HUES64 (cell line): ENCODE results near the gene OR2J3.
"Not testable (repeated sequence)": the region's sequence is repeated elsewhere in the genome, so short reads cannot be mapped to it uniquely, and the experiment has no call there.

Source experiments
- H3K27ac ChIP-seq: 2 replicates; pipeline ENCODE4 v1.7.0; 2013; ENCODE audit warnings: low read depth, low read length, inconsistent platforms
- H3K27me3 ChIP-seq: 2 replicates; pipeline ENCODE4 v1.6.1; 2013; ENCODE audit warnings: mild to moderate bottlenecking, low read length; ENCODE audit not compliant: insufficient read depth
- H3K36me3 ChIP-seq: 2 replicates; pipeline ENCODE4 v1.6.1; 2013; ENCODE audit warnings: mild to moderate bottlenecking, low read length; ENCODE audit not compliant: insufficient read depth
- H3K4me1 ChIP-seq: 2 replicates; pipeline ENCODE4 v1.6.1; 2013; ENCODE audit warnings: mild to moderate bottlenecking, low read length, moderate library complexity; ENCODE audit not compliant: insufficient read depth
- H3K4me3 ChIP-seq: 2 replicates; pipeline ENCODE4 v1.5.1; 2013; ENCODE audit warnings: mild to moderate bottlenecking, low read length, moderate library complexity
- H3K9ac ChIP-seq: 2 replicates; pipeline ENCODE4 v1.6.1; 2013; ENCODE audit warnings: mild to moderate bottlenecking, low read depth, low read length
- H3K9me3 ChIP-seq: 2 replicates; pipeline ENCODE4 v1.6.1; 2013; ENCODE audit warnings: low read depth, low read length; ENCODE audit not compliant: insufficient read depth
- WGBS: fragments of 150-250, 120-280 bp; methylation state at CpG from one replicate; pipeline ENCODE4 v1.1.7; 2013; ENCODE audit warnings: missing lambda C conversion rate; 5-methylcytosine and 5-hydroxymethylcytosine counted together

Gene OR2J3

GRCh38 chr6:29129326-29130012, 21.6 kb downstream of the OR2J3 start:
- Histone ChIP-seq H3K4me1 (no peaks in the 10 kb centered on the region), H3K9ac (no peak overlapping the region), H3K9me3 (no peaks in the 10 kb centered on the region), H3K27me3 (no peaks in the 10 kb centered on the region), H3K36me3 (no peaks in the 10 kb centered on the region), H3K27ac (no peak overlapping the region), H3K4me3 (no peak overlapping the region)
- 85% methylated on average over 15 of the region's 15 CpGs for WGBS

GRCh38 chr6:29130644-29131043, 22.8 kb downstream of the OR2J3 start:
- no peak overlapping the region for H3K4me3 ChIP-seq
- no peak overlapping the region for H3K9ac ChIP-seq
- H3K36me3 ChIP-seq: no peaks in the 10 kb centered on the region
- 94% methylated on average over 4 of the region's 4 CpGs for WGBS
- H3K27ac ChIP-seq: no peak overlapping the region
- H3K9me3 ChIP-seq: no peaks in the 10 kb centered on the region
- H3K4me1 ChIP-seq: no peaks in the 10 kb centered on the region
- no peaks in the 10 kb centered on the region for H3K27me3 ChIP-seq

- no peak overlapping the region for H3K9ac ChIP-seq
- H3K36me3 ChIP-seq: no peaks in the 10 kb centered on the region
- 100% methylated on average over 2 of the region's 2 CpGs for WGBS
- no peaks in the 10 kb centered on the region for H3K9me3 ChIP-seq
- no peaks in the 10 kb centered on the region for H3K4me1 ChIP-seq
- no peaks in the 10 kb centered on the region for H3K27me3 ChIP-seq
- no peak overlapping the region for H3K4me3 ChIP-seq
- H3K27ac ChIP-seq: no peak overlapping the region
Observed at GRCh38 chr6:29131691-29132090, 23.8 kb downstream of the OR2J3 start.

GRCh38 chr6:29137724-29138123, 29.9 kb downstream of the OR2J3 start:
- no peaks in the 10 kb centered on the region for H3K27me3 ChIP-seq
- no peaks in the 10 kb centered on the region for H3K36me3 ChIP-seq
- H3K9me3 ChIP-seq: peaks cover 14% of the 10 kb centered on the region; the same call in 1 of the 2 replicates
- no peak overlapping the region for H3K4me3 ChIP-seq
- H3K9ac ChIP-seq: no peak overlapping the region
- no peak overlapping the region for H3K27ac ChIP-seq
- WGBS: 95% methylated on average over 2 of the region's 4 CpGs
- no peaks in the 10 kb centered on the region for H3K4me1 ChIP-seq

- Histone ChIP-seq H3K9ac (no peak overlapping the region), H3K36me3 (no peaks in the 10 kb centered on the region), H3K27ac (no peak overlapping the region), H3K27me3 (no peaks in the 10 kb centered on the region), H3K4me3 (no peak overlapping the region), H3K4me1 (no peaks in the 10 kb centered on the region; the same call in 1 of the 2 replicates), H3K9me3 (peaks cover 32% of the 10 kb centered on the region)
- 100% methylated on average over 1 of the region's 1 CpG for WGBS
Observed at GRCh38 chr6:29141606-29142005, 33.7 kb downstream of the OR2J3 start.

GRCh38 chr6:29142309-29142708, 34.5 kb downstream of the OR2J3 start:
- H3K9me3 ChIP-seq: peaks cover 32% of the 10 kb centered on the region
- no peak overlapping the region for H3K4me3 ChIP-seq
- H3K36me3 ChIP-seq: no peaks in the 10 kb centered on the region
- H3K27ac ChIP-seq: no peak overlapping the region
- no peaks in the 10 kb centered on the region; the same call in 1 of the 2 replicates for H3K4me1 ChIP-seq
- H3K27me3 ChIP-seq: no peaks in the 10 kb centered on the region
- no peak overlapping the region for H3K9ac ChIP-seq

GRCh38 chr6:29146179-29146578, 38.3 kb downstream of the OR2J3 start:
- no peak overlapping the region for H3K27ac ChIP-seq

GRCh38 chr6:29147074-29147473, 39.2 kb downstream of the OR2J3 start:
- H3K36me3 ChIP-seq: no peaks in the 10 kb centered on the region
- no peaks in the 10 kb centered on the region; the same call in 1 of the 2 replicates for H3K4me1 ChIP-seq
- H3K27ac ChIP-seq: no peak overlapping the region
- no peaks in the 10 kb centered on the region for H3K27me3 ChIP-seq
- no peak overlapping the region for H3K9ac ChIP-seq
- no CpG with 5 or more reads among the region's 3 CpGs for WGBS
- H3K9me3 ChIP-seq: peaks cover 24% of the 10 kb centered on the region
- no peak overlapping the region for H3K4me3 ChIP-seq

More at GRCh38 chr6:29146179-29146578, 38.3 kb downstream of the OR2J3 start:
- H3K4me3 ChIP-seq: no peak overlapping the region
- no peaks in the 10 kb centered on the region for H3K36me3 ChIP-seq
- no peak overlapping the region for H3K9ac ChIP-seq
- H3K4me1 ChIP-seq: no peaks in the 10 kb centered on the region; the same call in 1 of the 2 replicates
- H3K9me3 ChIP-seq: peaks cover 32% of the 10 kb centered on the region
- 77% methylated on average over 2 of the region's 2 CpGs for WGBS
- H3K27me3 ChIP-seq: no peaks in the 10 kb centered on the region

- 81% methylated on average over 3 of the region's 3 CpGs for WGBS
- not testable (repeated sequence) for H3K9me3 ChIP-seq, H3K27ac ChIP-seq, H3K9ac ChIP-seq, H3K4me3 ChIP-seq, H3K4me1 ChIP-seq, H3K36me3 ChIP-seq, H3K27me3 ChIP-seq
Observed at GRCh38 chr6:29149444-29149843, 41.6 kb downstream of the OR2J3 start.

GRCh38 chr6:29153083-29153482, 45.2 kb downstream of the OR2J3 start:
- WGBS: 92% methylated on average over 1 of the region's 1 CpG
- Histone ChIP-seq H3K27me3 (no peaks in the 10 kb centered on the region), H3K9me3 (no peaks in the 10 kb centered on the region; the same call in 1 of the 2 replicates), H3K9ac (no peak overlapping the region), H3K4me1 (no peaks in the 10 kb centered on the region), H3K4me3 (no peak overlapping the region), H3K36me3 (no peaks in the 10 kb centered on the region), H3K27ac (no peak overlapping the region)

- not testable (repeated sequence) for H3K4me3 ChIP-seq, H3K27ac ChIP-seq, H3K27me3 ChIP-seq, H3K4me1 ChIP-seq, H3K9ac ChIP-seq, H3K9me3 ChIP-seq, H3K36me3 ChIP-seq
- WGBS: 100% methylated on average over 1 of the region's 1 CpG
Observed at GRCh38 chr6:29155182-29155581, 47.3 kb downstream of the OR2J3 start.

- H3K9ac ChIP-seq, H3K36me3 ChIP-seq, H3K9me3 ChIP-seq, H3K4me1 ChIP-seq, H3K27me3 ChIP-seq, H3K4me3 ChIP-seq, H3K27ac ChIP-seq: not testable (repeated sequence)
- WGBS: 94% methylated on average over 11 of the region's 29 CpGs
Observed at GRCh38 chr6:29159922-29160321, 52.1 kb downstream of the OR2J3 start.
